Activated effector memory CD4-positive, alpha-beta T cell treated with Interleukin-2 at 50 U/mL for 16 hours (primary cell): ENCODE results near the gene TSSK1B.

Source experiments
- DNase-seq: peaks from one replicate; pipeline ENCODE4 v3.0.0-alpha.2; 2020

The TSSK1B gene

DNA sequence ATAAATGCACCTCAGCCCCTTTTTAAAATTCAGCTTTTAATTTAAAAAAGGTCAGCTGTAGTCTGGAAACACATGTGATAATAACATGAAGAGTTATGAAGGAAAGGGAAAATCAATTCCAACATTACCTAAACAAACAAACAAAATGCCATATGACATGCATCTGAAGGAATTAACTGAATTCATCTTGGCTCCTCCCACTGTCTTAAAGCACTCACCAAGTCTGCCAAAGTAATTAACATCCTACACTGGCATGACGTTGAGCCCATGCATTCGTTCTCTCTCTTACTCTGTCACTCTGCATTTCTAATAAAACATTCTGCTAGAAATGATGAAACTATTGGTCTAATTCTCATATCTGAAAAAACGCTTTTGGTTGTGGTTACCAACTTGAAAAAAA lies 37.7 kb downstream of the TSSK1B start:
- no peak for DNase-seq

DNA sequence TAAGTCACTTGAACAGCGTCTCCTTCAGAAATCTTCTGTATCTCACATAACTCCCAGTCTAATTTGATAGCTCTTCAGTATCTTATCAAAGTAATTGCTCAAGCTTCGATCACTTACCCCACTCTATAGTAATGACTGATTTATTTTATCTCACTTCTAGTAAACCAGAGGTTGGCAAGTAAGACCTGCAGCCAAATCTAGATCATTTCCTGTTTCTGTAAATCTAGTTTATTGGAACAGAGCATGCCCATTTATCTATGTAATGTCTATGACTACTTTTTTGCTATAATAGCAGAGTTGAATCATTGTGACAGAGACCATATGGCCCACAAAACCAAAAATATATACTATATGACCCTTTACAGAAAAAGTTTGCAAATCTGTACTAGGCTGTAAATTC lies 40.1 kb downstream of the TSSK1B start:
- DNase-seq: no peak

DNA sequence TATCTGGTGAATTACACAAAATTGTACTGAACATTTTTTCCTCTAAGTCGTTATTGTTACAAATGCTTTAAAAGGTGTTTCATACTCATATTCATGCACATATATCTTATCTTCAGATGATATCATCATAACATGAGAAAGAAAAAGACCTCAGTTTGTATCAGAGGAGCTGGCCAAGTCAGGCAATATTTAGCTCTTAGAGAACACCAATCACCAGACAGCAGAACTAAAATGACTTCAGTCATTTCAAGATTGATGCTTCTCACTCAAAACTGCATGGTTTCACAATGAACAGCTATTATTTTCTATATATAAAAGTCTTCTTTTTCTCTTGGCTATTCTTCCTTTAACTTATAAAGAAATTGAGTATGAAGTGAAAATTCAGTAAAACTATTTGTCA lies 44.6 kb downstream of the TSSK1B start:
- no peak for DNase-seq

DNA sequence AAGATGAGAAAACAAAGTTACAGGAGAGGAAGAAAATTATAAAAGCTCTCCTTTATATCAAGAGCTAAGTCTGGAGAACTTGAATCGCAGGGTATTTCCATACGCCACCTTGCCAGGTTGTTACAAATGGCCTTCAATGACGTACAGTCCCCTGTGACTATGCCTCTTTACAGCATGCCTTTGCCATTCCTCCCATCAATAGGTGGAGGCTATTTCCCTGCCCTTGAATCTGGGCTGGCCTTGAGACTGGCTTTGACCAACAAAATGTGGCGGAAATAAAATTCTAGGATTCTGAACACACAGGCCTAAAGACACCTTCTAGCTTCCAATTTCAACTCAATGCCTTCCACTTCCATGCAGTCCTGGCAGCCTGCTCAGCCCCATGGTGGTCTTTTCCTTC lies 45.7 kb downstream of the TSSK1B start:
- no peak for DNase-seq

DNA sequence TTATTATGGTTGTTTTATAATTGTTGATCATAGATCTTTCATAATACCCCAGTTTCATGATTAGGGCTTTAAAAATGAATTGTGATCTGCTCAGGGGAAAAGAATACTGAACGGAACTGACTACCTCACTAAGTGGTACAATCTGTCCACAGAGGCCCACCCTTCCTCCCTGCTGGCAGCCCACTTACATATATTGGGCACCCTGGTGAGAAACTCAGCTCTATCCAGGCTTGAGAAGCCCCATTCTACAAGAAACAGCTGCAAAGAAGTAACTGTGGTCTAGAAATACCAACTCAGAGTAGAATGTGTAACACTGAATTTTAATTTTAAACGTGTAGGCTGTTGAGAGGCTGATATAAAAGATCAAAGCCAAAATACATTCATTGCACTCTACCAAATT lies 46.9 kb downstream of the TSSK1B start:
- no peak for DNase-seq

DNA sequence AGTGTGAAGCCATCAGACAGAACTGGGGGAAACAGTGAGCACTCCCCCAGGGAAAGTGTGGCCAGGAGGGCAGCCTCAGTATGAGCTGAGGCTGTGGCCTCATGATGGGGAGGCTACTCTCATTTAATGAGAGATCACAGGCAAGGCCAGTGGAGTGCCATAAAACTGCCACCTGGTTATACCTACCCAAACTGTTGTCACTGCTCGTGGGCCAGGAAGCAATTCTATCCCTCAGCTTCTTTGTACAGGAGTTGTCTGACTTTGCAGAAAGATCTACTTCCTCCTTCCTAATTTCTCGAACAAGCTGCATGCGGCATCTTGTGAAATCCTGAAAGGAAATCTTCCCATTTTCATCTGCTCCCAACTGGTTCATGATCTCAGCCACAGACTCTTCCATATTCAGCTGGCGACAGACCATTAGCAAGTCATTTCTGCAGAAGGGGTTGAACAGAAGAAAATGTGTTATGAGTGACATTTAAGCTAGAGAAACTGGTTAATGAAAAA lies 50.0 kb downstream of the TSSK1B start:
- no peak for DNase-seq

DNA sequence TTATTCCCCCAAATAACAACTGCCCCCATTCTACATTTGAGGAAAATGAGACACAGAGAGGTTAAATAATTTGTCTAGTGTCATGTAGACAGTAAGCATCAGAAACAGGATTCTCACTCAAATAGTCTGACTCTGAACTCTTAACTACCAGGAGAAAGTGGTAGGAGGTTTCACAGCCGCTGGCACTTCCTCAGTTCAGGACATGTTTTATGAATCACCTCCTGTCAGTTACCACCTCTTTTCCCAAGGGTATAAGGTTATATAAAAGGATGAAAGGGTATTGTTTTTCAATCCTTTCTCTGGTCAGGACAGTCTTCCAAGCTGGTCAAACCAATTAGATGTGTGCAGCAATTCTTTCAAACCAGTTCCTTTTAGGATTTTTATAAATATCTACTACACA lies 52.1 kb downstream of the TSSK1B start:
- DNase-seq: no peak
